IgD-negative memory B cell (primary cell): Measurements from ENCODE around the gene CEP120. TPM values are rescaled to one million over a fixed set of nuclear protein-coding genes. Genes with fewer than 3 reads are reported as not detected.
"Not testable (repeated sequence)": the region's sequence is repeated elsewhere in the genome, so short reads cannot be mapped to it uniquely, and the experiment has no call there.

ENCODE experiments used
- H3K27ac Mint-ChIP-seq, 3 donors: one replicate each; pipeline ENCODE4 v1.8.0; 2020 to 2022; ENCODE audit warnings: mild to moderate bottlenecking in 3 of 3, mixed read lengths in 3 of 3, moderate library complexity in 1 of 3
- H3K27me3 Mint-ChIP-seq: one replicate; pipeline ENCODE4 v1.8.0; 2021; ENCODE audit warnings: mixed read lengths
- H3K36me3 Mint-ChIP-seq: one replicate; pipeline ENCODE4 v1.8.0; 2020; ENCODE audit warnings: mild to moderate bottlenecking, mixed read lengths
- H3K4me1 Mint-ChIP-seq, 3 donors: one replicate each; pipeline ENCODE4 v1.8.0; 2020 to 2022; ENCODE audit warnings: mixed read lengths in 3 of 3, mild to moderate bottlenecking in 1 of 3
- H3K4me3 Mint-ChIP-seq, 4 donors: one replicate each; pipeline ENCODE4 v1.8.0; 2020 to 2022; ENCODE audit warnings: mild to moderate bottlenecking in 4 of 4, mixed read lengths in 4 of 4, moderate library complexity in 3 of 4
- H3K9me3 Mint-ChIP-seq, 3 donors: one replicate each; pipeline ENCODE4 v1.8.0; 2020 to 2021; ENCODE audit warnings: mixed read lengths in 3 of 3, mild to moderate bottlenecking in 1 of 3
- polyA plus RNA-seq: library from polyadenylated mRNA; unstranded; fragments of 300-500 nt; fragmentation: Illumina TruSeq; gene quantifications from one replicate; pipeline ENCODE4 v1.2.3, GENCODE V29; 2021

CEP120 gene
- polyA plus RNA-seq, 1 donor from 2014 or later = 29.1 TPM

DNA sequence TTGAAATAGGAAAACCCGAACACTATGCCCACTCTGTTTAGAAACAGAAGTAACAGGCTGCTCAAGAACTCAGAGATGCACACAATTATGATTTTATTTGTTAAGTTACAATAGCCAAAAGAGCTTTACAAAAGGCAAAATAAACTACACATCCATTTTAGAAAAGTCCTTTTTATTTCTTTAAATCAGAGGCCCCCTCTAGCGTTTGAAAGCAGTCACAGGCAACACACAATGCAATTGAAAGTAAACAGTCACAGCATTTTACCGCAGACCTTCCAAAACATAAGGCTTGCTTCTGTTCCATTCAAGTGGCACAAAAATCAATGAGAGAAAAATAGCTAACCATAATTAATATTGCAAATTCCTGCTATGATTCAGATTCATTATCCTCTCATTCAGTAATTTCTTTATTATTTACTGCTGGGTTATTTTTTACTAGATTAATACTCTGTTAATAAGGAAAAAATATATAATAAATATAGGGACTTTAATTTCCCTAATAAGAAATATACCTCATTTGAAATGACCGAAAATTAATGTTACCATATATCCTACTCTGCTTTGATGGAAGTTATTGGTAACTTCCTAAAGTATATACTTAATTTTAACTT, 78.3 kb downstream of the CEP120 start:
- no peaks in the 10 kb centered on the region for H3K4me1 Mint-ChIP-seq
- H3K36me3 Mint-ChIP-seq = peaks cover 2% of the 10 kb centered on the region
- H3K9me3 Mint-ChIP-seq = no peaks in the 10 kb centered on the region
- H3K27ac Mint-ChIP-seq = no peak overlapping the region
- no peaks in the 10 kb centered on the region for H3K27me3 Mint-ChIP-seq
- H3K4me3 Mint-ChIP-seq = no peak overlapping the region

DNA sequence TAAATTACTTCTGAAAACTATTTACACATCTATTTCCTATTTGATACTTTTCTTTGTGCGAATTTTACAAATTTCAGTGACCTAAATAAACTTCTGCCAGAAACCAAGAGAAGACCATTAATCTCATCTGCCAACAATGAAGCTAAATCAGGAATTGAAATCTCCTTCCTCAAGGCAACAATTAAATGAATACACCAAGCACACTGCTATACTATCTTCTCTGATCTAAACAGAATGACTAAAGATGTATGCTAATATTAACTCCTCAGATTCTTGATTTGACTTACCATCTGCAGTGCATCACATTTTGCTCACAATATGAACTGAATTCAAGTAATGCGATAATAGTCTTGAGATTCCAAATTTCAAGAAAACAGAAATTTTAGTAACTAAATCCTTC, 82.3 kb downstream of the CEP120 start:
- Mint-ChIP-seq H3K27me3 (no peaks in the 10 kb centered on the region), H3K9me3 (no peaks in the 10 kb centered on the region), H3K4me1 (no peaks in the 10 kb centered on the region), H3K36me3 (no peaks in the 10 kb centered on the region), H3K4me3 (no peak overlapping the region), H3K27ac (no peak overlapping the region)

DNA sequence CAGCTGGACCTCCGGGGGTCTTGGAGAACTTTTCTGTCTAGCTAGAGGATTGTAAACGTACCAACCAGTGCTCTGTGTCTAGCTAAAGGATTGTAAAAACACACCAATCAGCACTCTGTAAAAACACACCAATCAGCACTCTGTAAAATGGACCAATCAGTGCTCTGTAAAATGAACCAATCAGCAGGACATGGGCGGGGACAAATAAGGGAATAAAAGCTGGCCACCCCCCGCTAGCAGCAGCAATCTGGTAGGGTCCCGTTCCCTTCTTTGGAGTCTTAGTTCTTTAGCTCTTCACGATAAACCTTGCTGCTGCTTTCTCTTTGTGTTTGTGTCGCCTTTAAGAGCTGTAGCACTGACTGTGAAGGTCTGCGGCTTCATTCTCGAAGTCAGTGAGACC, 114.8 kb downstream of the CEP120 start:
- not testable (repeated sequence) for H3K4me1 Mint-ChIP-seq, H3K4me3 Mint-ChIP-seq, H3K36me3 Mint-ChIP-seq, H3K27me3 Mint-ChIP-seq, H3K9me3 Mint-ChIP-seq, H3K27ac Mint-ChIP-seq

DNA sequence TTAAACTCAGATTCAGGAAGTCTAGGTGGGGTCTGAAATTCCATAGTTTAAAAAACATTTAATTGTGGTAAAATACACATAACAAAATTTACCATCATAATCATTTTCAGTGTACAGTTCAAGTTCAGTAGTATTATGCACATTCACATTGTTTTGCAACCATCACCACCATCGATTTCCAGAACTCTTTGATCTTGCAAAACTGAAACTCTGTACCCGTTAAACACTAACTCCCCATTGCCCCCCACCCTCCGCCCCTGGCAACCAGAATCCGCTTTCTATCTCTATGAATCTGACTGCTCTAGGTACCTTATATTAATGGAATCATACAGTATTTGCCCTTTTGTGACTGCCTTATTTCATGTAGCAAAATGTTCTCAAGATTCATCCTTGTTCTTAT, 117.5 kb downstream of the CEP120 start:
- Mint-ChIP-seq H3K4me3 (no peak overlapping the region), H3K4me1 (no peaks in the 10 kb centered on the region), H3K9me3 (peaks cover 0 to 3% (median 0%) of the 10 kb centered on the region in 3 donors), H3K27ac (no peak overlapping the region), H3K27me3 (peaks cover 8% of the 10 kb centered on the region), H3K36me3 (peaks cover 1% of the 10 kb centered on the region)

DNA sequence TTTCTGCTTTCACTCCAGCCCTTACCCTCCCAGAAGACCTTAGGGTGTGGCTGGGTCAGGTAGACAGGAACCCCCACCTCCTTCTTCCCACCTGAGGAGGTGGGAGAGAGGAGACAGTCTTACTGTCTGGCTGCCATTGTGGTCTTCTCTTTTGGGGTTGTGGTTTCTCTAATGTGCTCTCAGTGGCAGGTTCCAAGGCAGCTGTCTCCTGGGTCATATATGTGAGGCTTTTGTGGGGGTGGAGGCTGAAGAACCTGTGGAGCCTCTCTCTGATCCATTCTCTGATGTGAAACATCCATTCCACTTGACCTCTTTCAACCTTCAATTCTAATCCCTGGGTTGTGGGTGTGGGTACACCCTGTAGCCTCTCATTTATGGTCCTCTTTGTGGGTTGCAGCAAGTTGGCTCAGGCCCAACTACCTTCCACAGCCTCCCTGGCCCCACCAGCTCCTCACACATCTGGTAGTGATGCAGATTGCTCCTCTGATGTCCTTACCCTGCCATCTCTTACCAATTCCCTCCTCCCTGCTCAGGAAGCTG, 118.4 kb downstream of the CEP120 start:
- no peak overlapping the region for H3K27ac Mint-ChIP-seq
- H3K9me3 Mint-ChIP-seq = peaks cover 1 to 7% (median 7%) of the 10 kb centered on the region in 3 donors
- H3K4me1 Mint-ChIP-seq = no peaks in the 10 kb centered on the region
- peaks cover 8% of the 10 kb centered on the region for H3K27me3 Mint-ChIP-seq
- H3K4me3 Mint-ChIP-seq = no peak overlapping the region
- H3K36me3 Mint-ChIP-seq = no peaks in the 10 kb centered on the region

DNA sequence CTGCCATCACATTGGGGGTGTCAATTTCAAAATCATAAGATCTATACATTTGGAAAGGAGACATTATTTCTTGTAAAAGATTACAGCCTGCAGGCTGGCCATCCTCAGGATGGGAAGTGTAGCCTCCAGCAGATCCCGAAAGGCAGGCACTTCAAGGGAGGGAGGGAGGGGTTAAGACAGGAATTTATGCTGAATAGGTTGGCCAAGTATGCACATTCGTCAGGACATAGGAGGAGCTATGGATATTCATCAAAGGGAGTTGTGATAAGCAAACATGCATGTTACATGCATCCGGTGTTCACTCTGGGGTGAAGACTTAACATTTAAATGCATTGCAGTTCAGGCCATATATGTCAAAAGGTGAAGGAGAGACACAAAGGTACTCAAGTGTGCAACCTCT, 119.4 kb downstream of the CEP120 start:
- H3K36me3 Mint-ChIP-seq = no peaks in the 10 kb centered on the region
- H3K27me3 Mint-ChIP-seq = peaks cover 12% of the 10 kb centered on the region
- peaks cover 1 to 7% (median 7%) of the 10 kb centered on the region in 3 donors for H3K9me3 Mint-ChIP-seq
- no peak overlapping the region for H3K4me3 Mint-ChIP-seq
- H3K27ac Mint-ChIP-seq = no peak overlapping the region
- no peaks in the 10 kb centered on the region for H3K4me1 Mint-ChIP-seq

DNA sequence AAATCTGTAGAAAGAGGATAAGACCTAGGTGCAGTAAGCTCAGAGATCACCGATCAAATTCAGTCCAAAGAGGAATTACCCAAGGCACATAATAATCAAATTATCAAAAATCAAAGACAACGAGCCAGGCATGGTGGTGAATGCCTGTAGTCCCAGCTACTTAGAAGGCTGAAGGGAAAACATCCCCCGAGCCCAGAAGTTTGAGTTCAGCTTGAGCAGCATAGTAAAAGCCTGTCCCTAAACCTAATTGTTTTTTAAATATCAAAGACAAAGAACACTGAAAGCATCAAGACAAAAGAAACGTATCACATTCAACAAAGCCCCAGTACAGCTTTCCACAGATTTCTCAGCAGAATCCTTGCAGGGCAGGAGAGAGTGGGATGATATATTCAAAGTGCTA, 122.9 kb downstream of the CEP120 start:
- H3K27me3 Mint-ChIP-seq = peaks cover 14% of the 10 kb centered on the region
- H3K27ac Mint-ChIP-seq = no peak overlapping the region
- peaks cover 3 to 7% (median 4%) of the 10 kb centered on the region in 3 donors for H3K9me3 Mint-ChIP-seq
- H3K4me1 Mint-ChIP-seq = no peaks in the 10 kb centered on the region
- H3K36me3 Mint-ChIP-seq = no peaks in the 10 kb centered on the region
- H3K4me3 Mint-ChIP-seq = no peak overlapping the region

DNA sequence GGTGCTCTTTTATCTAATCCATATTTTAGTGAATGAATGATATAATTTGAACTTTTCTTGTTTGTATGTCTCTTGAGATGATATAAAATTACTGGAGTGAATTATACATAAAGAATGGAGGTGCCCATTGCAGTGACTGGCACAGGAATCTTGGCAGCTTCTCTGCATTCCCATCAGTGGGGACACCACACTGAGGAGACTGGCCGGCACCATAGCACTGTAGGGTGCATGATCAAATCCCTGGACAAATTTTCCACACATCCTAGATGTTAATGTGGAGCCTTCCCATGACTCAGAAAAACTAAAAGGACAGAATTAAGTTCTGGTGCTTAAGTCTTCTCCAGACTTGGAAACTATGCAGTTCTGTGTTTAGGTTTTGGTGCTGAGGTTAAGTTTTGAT, 124.1 kb downstream of the CEP120 start:
- Mint-ChIP-seq H3K27ac (no peak overlapping the region), H3K9me3 (peaks cover 3 to 7% (median 4%) of the 10 kb centered on the region in 3 donors), H3K27me3 (peaks cover 11% of the 10 kb centered on the region), H3K4me3 (no peak overlapping the region), H3K36me3 (no peaks in the 10 kb centered on the region), H3K4me1 (no peaks in the 10 kb centered on the region)

DNA sequence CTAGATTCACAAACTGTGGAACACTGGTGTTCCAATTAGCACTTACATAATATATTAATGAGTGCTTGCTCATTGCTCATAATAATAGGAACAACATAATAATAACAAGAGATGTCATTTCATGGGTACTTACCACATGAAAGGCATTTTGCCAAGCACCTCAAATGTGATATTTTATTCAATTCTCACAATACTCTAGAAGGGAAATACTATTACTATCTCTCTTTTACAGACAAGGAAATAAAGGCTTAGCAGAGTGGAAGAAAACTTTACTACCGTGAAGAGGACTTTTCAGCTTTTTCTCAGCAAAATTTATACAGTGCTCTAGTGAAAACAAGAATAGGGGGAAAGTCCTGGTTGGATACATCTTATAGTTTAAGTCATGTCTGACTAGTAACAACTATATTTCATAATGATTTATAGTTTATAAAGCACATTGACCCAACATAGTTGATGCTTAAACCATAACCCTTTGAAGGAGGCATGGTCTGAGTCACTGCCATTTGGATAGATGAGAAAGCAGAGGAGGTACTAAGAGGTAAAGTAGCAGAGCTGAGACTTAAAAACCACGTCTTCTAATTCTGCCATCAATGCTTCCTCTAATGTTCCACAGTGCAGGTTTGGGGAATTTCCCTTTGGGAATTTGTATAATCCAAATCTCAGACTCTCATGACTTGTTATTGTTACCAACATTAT, 124.7 kb downstream of the CEP120 start:
- no peaks in the 10 kb centered on the region for H3K4me1 Mint-ChIP-seq
- H3K9me3 Mint-ChIP-seq = peaks cover 3 to 7% (median 4%) of the 10 kb centered on the region in 3 donors
- peaks cover 11% of the 10 kb centered on the region for H3K27me3 Mint-ChIP-seq
- H3K36me3 Mint-ChIP-seq = no peaks in the 10 kb centered on the region
- H3K27ac Mint-ChIP-seq = no peak overlapping the region
- H3K4me3 Mint-ChIP-seq = no peak overlapping the region

DNA sequence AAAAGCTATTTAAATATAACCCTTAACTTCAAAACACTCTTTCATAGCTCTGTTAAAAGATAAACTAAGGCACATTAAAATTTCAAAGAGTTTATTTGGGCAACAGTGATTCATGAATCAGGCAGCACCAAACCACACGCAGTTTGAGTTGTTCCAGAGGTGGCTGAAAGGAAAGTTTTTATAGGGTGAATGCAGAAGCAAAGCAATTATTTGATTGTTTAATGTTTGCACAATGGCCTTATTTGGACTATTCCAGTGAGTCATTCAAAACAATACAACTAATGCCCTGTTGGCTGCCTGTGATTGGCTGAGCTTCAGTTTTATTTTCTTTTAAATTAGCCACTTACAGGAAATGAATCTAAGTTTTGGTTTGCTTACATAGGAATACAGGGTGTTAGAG, 125.3 kb downstream of the CEP120 start:
- no peak overlapping the region for H3K27ac Mint-ChIP-seq
- peaks cover 3 to 7% (median 4%) of the 10 kb centered on the region in 3 donors for H3K9me3 Mint-ChIP-seq
- H3K4me1 Mint-ChIP-seq = no peaks in the 10 kb centered on the region
- no peak overlapping the region for H3K4me3 Mint-ChIP-seq
- no peaks in the 10 kb centered on the region for H3K36me3 Mint-ChIP-seq
- peaks cover 11% of the 10 kb centered on the region for H3K27me3 Mint-ChIP-seq

DNA sequence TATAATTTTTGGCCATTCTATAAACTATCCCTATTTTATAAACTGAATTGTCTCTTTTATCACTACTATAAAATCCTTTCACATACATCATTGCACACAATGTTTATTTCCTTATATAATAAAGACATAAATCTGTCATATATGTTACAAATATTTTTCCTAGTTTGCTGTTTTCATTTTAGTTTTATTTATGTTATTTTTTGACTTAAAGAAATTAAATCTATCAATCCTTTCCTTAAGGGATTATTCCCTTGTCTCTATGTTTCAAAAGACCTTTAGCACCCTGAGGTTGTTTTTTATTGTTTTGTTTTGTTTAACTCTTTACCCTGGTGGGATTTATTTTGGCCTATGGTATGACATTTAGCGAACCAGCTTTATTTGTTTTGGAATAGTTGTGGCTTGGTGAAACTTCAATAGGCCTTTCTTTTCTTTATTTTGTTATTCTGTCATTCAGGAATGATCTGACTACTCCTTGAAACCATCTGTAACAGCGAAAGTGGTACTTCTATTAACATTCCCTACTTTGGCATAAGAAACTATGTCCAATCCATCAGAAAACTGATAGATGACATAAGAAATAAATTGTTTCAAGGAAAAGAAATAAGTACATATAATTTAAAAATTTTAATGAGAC, 125.9 kb downstream of the CEP120 start:
- Mint-ChIP-seq H3K27me3 (peaks cover 6% of the 10 kb centered on the region), H3K9me3 (peaks cover 3 to 7% (median 4%) of the 10 kb centered on the region in 3 donors), H3K36me3 (no peaks in the 10 kb centered on the region), H3K27ac (no peak overlapping the region), H3K4me3 (no peak overlapping the region), H3K4me1 (no peaks in the 10 kb centered on the region)

Other genes with a start within 250 kb of the CEP120 start
- gene CSNK1G3, start 88.8 kb upstream of the CEP120 start, polyA plus RNA-seq = 53.6 TPM